ENCODE results near the gene TAF15. TPM values are rescaled to one million over a fixed set of nuclear protein-coding genes. Genes with fewer than 3 reads are reported as not detected.

Gene TAF15
- total and polyA plus RNA-seq, 2 donors (not counting 1 experiment from before 2014, with no cell fraction given), result 51.0 to 246 TPM

DNA sequence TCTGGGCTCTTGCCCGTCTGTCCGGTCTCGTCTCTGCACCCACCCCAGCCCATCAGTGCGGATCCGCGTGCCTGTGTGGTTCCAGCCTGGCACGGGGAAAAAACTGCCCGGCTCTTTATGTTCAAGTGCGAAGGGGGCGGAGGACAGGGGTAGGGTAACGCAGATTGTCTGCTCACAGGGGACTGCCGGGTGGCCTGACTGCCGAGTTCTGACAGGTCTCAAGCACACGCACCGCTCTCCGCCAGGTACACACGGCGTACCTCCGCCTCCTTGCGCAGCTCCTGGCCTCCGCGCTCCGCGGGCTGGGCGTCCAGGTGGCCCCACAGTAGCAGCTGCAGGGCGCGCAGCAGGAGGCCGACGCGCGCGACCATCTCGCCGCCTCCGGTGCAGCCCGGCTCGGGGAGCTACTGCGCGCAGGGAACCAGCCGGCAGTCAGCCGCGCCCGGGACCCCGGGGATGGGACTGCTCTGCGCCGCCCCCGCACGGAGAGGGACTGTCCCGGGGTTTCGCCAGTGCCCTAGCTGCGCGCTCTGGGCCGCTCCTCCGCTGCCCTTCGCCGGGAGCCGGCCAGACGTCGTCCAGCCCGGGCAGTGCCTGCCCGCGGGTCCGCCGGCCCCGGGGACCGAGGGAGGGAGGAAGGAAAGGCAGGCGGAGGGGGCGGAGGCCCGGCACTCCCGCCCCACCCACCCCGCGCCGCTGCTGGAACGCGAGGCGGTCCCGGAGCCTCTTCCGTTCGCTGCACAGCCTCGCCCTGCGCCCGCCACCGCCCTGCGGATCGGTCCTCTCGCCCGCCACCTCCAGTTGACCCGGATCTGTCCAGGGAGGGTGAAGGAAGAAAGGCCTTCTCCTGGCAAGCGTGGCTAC, 14.0 kb upstream of the TAF15 start, which contains the start of gene MMP28:
Gene MMP28 (minus strand): TSS at position 635 of the 864 bp plus-strand sequence. CDS start 264 bp downstream, at position 371.
- H2AFZ ChIP-seq (ENCODE audit: insufficient read depth, low read depth, low read length, poor library complexity, severe bottlenecking), result peak within 1 kb of the TSS; percentile 67
- POLR2A ChIA-PET, result interaction anchor here (0.6 to 2.8 kb wide), 3 partner anchors 9 to 77 kb away, joined by 3 to 11 read pairs (median 6); partner anchors contain the start of gene TAF15
- peak within 1 kb of the TSS; percentile 62 for H3K9ac ChIP-seq (ENCODE audit: low read length)
- no peaks in the 10 kb centered on the region for H3K79me2 ChIP-seq (ENCODE audit: control insufficient read depth, insufficient read depth, low read length)
- H4K20me1 ChIP-seq (ENCODE audit: control insufficient read depth, insufficient read depth, low read length, poor library complexity, severe bottlenecking), result no peaks in the 10 kb centered on the region
- no peaks in the 10 kb centered on the region for H3K9me3 ChIP-seq (ENCODE audit: control extremely low read depth in 1 of 3, control insufficient read depth in 2 of 3, insufficient read depth in 1 of 3, low read length in 2 of 3)
- peak within 1 kb of the TSS; percentile 91 for H3K4me2 ChIP-seq (replicated peaks; ENCODE audit: low read depth, low read length, poor library complexity, severe bottlenecking)
- CTCF ChIA-PET, result interaction anchor here (0.8 to 7.0 kb wide), 4 partner anchors 9 to 30 kb away, joined by 3 to 62 read pairs (median 4); no protein-coding TSS in a partner anchor
- no peak within 1 kb of the TSS for H3K27ac ChIP-seq (ENCODE audit: low read length in 2 of 2)
- Mint-ChIP-seq H3K4me3 (peak within 1 kb of the TSS; percentile 86), H3K9me3 (ENCODE audit: insufficient read depth) (no peaks in the 10 kb centered on the region), H3K27me3 (peaks cover 41% of the 10 kb centered on the region), H3K4me1 (peaks cover 19% of the 10 kb centered on the region), H3K27ac (peak within 1 kb of the TSS; percentile 5)
- H3K36me3 ChIP-seq (replicated peaks in 1 of 2; ENCODE audit: control extremely low read depth in 1 of 2, control insufficient read depth in 1 of 2, extremely low read depth in 1 of 2, insufficient read depth in 2 of 2, low read length in 1 of 2), result no peaks in the 10 kb centered on the region
- peaks cover 12 to 14% of the 10 kb centered on the region in 2 donors for H3K4me1 ChIP-seq (ENCODE audit: control insufficient read depth in 2 of 2, insufficient read depth in 2 of 2, low read length in 2 of 2)
- WGBS (ENCODE audit: insufficient coverage), result under 1% methylated on average over 83 of the region's 89 CpGs
- peaks cover 0 to 69% (median 31%) of the 10 kb centered on the region in 4 experiments for H3K27me3 ChIP-seq (replicated peaks in 1 of 4; ENCODE audit: control extremely low read depth in 1 of 4, control insufficient read depth in 3 of 4, insufficient read depth in 4 of 4, low read length in 3 of 4)
- intact Hi-C loops (cut with micrococcal nuclease), result no loop called here
- ATAC-seq (ENCODE audit: low read depth) (peak; percentile 76), DNase-seq (peak; percentile 45)
- H3K4me3 ChIP-seq (ENCODE audit: control extremely low read depth in 1 of 5, extremely low read depth in 1 of 5, insufficient read depth in 1 of 5, low read depth in 2 of 5, low read length in 4 of 5), result peak within 1 kb of the TSS in 4 of 5 experiments; percentile 8 to 61 (median 56)
- TF ChIP-seq, protein P1, sequence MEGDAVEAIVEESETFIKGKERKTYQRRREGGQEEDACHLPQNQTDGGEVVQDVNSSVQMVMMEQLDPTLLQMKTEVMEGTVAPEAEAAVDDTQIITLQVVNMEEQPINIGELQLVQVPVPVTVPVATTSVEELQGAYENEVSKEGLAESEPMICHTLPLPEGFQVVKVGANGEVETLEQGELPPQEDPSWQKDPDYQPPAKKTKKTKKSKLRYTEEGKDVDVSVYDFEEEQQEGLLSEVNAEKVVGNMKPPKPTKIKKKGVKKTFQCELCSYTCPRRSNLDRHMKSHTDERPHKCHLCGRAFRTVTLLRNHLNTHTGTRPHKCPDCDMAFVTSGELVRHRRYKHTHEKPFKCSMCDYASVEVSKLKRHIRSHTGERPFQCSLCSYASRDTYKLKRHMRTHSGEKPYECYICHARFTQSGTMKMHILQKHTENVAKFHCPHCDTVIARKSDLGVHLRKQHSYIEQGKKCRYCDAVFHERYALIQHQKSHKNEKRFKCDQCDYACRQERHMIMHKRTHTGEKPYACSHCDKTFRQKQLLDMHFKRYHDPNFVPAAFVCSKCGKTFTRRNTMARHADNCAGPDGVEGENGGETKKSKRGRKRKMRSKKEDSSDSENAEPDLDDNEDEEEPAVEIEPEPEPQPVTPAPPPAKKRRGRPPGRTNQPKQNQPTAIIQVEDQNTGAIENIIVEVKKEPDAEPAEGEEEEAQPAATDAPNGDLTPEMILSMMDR (IDR thresholded peaks at IDR 0.05), result no peak
- no peak for TF ChIP-seq EZH2 (IDR thresholded peaks at IDR 0.05; ENCODE audit: borderline replicate concordance, insufficient read depth, low read depth, low read length, poor library complexity, severe bottlenecking)

Data from B cell (primary cell).